HG03139 (cell line): ENCODE data around the gene FAM229B.
"Not testable (repeated sequence)": the region's sequence is repeated elsewhere in the genome, so short reads cannot be mapped to it uniquely, and the experiment has no call there.

Experiments used
- ATAC-seq: cut with Tn5 transposase; IDR thresholded peaks from one replicate; pipeline ENCODE4 v1.9.1; 2021; ENCODE audit not compliant: unreplicated experiment

Gene FAM229B

DNA sequence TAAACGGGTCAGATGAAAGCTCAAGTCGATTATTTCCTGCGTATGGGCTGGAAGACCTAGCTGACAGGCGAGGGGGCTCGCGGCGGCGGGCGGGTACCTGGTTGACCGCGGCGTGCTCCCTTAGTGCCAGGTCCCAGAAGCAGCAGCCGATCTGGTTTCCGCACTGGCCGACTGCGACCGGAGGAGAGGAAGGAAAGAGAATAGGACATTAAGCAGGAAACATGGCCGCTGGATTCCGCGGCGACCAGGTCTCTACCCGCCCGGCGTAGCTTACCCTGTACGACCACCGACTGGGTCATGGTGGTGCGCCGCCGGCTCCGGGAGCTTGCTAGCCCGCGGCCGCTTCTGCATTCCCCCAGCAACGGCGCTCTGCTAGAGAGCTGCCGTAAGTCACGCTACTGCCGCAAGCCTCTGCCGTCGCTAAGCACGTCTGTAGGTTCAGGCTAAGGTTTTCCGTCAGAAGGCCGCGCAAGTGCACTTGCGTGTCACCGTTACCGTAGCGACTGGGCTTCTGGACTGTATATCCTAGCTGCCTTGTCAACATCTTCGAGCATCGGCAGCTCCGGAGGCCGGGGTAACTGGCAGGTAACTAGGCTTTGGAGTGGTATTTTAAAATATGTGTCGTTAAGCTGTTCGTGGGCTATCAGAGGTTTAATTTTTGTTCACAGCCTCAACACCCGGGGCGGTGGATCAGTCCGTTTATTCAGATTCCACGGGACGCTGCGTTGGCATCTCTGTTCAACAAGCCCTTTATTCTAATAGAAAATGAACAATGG is at the start of gene FAM229B, which contains the start of gene TUBE1:
TSS of gene FAM229B (plus strand) at position 456 of the 776 bp plus-strand sequence. CDS start 11,693 bp downstream, outside the sequence.
TSS of gene TUBE1 (minus strand) at position 347 of the 776 bp plus-strand sequence. CDS start at position 299, 48 bp downstream.
- ATAC-seq: peak; percentile 94

DNA sequence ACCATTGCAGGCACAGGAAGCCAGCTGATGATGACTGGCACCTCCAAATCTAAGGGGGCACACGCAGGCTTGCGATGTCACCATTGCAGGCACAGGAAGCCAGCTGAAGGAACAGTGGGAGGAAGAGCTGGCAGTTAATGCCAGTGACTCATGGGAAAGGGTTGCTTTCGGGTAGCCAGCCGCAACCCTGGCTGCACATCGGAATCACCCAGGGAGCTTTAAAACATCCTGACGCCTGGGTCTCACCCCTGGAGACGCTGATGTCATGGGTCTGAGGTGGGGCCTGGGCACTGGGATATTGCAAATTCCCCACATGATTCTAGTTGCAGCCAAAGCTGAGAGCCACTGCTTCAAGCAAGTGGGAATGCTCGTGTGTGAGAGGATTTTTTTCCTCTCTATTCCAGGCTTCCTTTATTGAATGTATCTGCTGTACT is 49.6 kb upstream of the FAM229B start:
- ATAC-seq: no peak

DNA sequence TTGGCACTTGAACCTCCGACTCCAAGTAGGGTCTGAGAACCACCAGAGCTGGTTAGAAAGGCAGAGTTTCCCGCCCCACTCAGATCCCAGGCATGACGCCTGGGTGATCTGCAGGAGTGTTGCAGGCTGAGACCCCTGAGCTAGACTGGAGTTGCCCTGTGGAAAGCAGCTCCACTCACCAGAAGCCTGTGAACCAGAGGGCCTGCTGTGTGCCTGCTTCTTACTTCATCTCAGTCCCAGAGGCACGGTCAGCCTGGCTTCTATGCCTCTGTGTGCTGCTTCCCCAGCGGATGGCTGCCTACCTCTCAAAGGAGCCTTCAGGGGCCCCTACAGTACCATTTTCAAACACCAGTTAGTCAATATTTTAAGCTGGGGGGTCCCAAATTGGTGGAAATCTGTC is 49.1 kb upstream of the FAM229B start:
- ATAC-seq: no peak

DNA sequence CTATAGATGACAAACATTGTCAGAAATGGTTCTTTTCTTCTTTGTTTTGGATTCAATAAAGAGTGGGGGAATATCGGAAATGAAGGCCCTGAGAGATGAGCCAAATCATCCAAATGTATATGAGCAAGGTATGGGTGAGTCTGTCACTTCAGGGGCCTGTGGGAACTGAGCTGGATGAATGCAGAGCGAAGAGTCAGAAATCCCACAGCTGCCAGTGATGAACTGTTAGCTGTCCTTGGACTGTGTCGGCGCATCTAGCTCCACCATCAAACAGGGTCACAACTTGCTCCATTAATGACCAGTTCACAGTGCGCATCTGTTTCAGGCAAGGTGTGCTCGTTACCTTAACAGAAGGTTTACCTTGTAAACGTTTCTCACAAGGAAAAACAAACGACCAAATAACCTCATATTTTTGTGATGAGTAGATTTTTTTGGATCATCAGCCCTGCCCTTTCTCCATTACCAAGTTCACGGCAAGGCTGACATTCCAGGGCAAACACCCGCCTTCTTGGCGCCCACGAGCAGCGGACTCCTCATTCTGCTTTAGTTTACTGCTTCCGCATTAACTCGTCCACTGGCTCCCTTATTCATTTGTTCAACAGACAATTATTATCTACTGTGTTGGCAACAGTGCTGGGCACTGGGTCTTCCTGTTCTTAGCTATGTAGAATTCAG is 48.5 kb upstream of the FAM229B start:
- ATAC-seq: no peak

GRCh38 chr6:112039431-112039770 is 48.0 kb upstream of the FAM229B start:
- no peak for ATAC-seq

DNA sequence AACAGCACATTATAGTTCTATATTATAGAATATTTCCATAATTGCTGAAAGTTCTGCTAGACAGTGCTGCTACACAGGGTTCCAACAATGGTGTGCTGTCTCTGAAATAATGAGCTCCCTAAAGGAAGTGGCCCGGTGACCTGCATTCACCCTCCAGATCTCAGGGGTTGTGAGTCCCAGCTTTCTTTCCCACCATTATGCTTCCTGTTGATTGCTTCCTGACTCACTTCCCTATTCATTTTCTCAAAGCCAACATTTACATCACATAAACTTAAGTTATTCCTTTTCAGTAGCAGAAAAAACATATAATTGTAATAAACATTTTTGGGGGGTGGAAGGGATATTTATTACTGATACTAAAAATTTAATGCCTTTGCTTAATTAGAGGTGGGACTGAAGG is 46.4 kb upstream of the FAM229B start:
- ATAC-seq: no peak

DNA sequence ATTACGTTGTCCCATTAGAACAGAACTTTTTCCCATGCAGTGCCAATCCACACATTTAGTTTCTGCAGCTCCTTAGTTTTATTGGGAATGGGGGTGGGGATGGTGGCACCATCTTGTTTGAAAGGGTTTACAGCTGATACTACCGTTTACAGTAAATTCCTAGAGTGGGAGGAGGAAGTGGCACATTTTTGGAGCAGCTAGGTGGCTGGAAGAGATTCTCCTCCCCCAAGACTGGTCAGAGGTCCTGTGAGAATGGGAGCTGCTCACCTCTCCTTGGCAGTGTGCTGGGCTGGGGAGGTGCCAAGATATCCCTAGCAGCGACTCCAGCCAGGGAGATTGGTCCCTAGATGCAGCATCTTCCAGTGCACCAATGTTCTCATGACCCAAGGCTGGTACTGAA is 45.9 kb upstream of the FAM229B start:
- ATAC-seq: no peak

DNA sequence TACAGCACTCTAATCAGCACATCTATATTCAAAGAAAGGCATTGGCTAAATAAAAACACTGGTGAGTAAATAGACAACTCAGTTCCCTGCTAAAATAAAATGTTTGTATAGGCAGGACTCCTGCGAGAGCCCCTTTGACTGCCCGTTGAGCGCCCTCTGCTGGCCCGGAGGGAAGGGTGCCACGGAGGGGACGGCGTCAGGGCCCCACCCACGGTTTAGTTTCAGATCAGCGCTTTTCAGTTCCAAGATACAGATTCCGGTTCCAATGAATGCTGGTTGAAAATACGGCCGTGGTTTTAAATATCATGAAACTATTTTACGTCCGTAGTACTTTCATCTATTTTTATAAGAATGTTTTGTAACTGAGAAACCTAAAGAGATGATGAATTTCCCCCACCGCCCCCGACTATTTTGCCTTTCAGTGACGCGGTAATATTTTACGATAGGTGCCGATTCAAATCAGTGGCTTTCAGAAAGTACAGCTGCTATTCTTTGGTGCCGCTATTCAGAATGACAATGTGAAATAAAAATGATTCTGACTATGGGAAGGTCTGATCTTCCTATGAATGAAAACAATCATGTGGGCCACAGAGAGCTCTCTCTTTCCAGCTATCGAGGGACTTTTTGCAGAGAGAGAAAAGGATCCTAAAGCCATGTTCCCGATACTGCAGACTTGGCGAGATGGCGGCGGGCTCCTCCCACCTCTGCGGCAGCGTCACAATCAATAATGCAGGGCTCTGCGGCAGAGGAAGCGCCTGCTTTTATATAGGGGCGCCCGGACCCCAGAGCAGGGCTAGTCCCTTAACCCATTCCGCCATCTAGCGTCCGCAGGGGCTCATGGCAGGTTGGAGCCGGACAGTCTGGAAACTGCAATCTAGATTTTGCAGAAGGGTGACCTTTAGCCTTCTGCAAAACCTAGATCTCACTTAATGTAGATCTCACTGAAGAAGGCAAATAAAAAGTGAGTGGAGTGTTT is 44.1 kb upstream of the FAM229B start:
- peak; percentile 92 for ATAC-seq

DNA sequence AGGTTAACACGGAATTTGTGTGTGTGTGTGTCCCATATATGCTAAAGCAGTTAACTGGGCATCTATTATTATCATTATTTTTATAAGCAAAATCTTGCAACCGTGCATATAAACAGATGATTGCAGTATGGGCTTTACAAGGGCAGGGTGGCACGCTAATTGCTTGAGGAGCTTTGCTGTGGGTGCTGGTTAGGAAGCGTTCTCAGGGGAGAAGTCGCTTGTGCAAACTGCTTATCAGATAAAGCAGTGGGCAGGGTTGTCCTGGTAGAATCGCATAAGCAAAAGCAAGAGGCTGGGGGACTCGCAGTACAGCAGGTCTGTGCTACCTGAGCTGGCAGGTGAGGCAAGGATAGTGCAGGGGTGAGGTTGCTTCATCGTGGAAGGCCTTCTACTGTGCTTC is 43.2 kb upstream of the FAM229B start:
- no peak for ATAC-seq

DNA sequence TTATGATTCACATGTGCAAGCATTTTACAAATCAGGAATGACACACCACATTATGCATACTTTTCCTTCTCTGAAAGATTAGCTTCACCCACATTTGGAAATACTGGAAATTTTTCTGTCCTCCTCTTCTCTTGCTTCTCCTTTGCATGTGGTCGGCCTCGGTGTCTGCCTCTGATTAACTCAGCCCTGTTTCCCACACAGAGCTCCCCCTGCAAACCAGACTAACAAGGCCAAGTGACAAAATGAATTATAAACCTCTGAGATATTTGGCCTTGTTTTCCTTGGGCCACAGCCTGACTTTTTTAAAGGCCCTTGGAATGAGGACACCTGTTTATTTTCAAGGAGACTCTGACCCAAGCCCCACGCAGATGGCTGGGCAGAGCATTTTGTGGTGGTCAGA is 42.5 kb upstream of the FAM229B start:
- ATAC-seq: no peak

GRCh38 chr6:112047523-112047922 is 39.9 kb upstream of the FAM229B start:
- not testable (repeated sequence) for ATAC-seq

- ATAC-seq: no peak
Observed at GRCh38 chr6:112049026-112049799, 38.2 kb upstream of the FAM229B start.

DNA sequence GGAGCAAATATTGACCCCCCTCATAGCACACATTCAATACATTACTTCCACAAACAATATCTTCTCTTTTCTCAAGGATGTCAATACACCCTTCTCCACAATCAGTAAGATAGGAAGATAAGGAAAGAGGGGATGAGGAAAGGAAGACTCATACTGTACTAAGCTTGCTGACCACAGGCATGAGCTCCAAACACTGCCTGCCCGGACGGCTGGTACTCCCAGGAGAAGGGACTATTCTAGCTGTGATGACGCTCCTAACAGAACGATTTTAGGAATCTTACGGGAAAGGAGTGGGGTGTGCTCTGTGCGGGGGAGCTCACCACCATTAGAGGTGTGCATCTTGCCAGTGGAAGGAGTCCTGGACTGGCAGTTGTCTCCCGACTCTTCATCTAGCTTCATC is 37.4 kb upstream of the FAM229B start:
- ATAC-seq: no peak

DNA sequence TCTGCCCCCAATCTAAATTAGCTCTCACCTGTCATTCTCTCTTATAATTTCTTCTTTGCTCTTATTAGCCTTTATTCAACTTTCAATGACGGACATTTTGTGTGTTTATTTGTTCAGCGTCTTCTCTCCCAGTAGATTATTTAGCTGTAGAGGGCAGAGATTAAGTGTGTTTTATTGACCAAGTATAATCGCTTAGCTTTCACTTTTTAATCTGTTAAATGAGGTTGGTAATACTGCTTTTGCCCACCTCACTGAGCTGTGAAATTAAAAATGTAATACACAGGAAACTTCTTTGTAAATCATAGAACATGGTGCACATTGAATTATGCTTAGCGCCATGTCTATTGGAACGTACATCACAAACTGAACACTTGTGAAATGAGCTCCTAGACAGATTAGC is 37.0 kb upstream of the FAM229B start:
- no peak for ATAC-seq

DNA sequence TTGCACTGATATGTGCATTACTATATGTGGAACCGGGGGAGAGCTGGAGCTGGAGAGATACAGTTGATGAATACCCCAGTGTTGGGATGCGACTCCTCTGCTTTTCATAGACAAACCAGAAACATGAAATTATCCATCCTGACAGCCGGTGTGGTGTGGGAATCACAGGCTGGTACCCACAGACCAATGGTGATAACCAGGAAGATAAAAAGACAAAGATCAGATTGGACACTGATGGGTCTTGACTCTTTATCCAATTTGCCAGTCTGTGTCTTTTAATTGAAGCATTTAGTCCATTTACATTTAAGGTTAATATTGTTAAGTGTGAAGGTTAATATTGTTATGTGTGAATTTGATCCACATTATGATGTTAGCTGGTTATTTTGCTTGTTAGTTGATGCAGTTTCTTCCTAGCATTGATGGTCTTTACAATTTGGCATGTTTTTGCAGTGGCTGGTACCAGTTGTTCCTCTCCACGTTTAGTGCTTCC is 36.1 kb upstream of the FAM229B start:
- not testable (repeated sequence) for ATAC-seq

GRCh38 chr6:112054001-112054400 is 33.4 kb upstream of the FAM229B start, which contains the start of gene CCN6:
Gene CCN6 (plus strand): TSS chr6:112054104. CDS start chr6:112054358, 254 bp downstream.
- no peak for ATAC-seq

DNA sequence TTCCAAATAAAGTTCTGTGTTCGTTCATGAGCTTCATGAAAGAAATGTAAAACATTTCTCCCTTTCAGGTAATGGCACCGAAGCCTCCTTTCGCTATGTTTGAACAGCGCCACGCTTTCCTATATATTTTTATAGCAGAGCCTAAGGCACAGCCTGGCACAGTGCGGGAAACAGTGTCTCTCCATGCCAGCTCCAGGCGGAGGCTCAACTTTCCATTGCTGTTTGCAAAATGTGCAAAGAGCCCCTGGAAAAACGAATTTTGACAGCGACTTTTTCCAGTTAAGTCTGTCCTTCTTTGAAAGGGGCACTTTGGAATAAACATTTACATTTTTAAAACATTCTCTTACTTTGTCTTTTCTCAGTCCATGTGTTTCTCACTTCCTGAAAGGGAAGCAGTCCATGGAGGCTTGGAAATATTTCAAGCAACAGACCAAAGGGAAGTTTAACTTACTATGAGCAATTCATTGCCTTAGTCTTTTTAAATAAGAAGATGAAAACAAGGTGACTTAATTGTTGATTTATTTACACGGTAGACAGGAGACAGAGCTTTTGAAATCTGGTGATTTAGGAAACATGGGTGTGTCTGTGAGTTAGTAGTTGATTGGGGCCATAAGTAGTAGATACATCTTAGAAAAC is 32.7 kb upstream of the FAM229B start:
- no peak for ATAC-seq

DNA sequence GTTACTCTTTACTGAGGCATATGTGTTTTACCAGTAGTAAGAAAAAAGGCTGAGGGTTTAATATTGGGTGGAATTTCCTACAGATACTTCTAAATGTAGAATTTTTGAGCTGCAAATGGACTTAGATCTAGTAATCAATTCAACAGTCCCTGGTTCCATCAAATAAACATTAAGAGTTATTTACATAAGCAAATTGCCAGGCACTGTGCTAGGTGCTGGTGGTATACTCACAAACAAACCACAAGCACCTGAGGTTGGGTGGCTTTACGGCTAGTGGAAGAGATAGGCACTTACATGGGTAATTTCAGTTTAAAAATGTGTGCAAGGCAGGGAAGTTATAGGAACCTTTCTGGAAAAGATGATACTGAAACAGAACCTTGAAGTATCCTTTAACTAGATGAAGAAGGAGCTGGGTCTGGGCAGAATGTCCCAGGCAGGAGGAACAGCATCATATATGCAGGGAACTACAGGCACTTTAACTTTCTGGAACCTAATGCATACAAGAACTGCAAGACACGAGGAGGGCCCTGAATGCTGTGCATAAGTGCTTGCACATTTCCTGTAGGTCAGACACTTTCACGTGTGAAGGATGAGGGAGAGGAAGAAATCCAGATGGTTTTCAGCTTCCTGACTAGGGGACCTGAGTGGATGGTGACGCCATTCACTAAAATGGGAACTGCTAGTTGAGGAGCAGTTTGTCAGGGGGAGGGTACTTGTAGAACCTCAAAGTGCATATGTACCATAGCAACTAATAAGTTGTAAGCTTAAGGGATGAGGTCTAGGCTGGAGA is 29.0 kb upstream of the FAM229B start:
- ATAC-seq: no peak

GRCh38 chr6:112061605-112062004 is 25.8 kb upstream of the FAM229B start:
- ATAC-seq: no peak
